GM12801 (cell line): ENCODE data around the gene CDK2AP2.

Experiments used
- CTCF ChIP-seq: IDR thresholded peaks from one replicate; pipeline ENCODE4 v1.5.1; 2011; ENCODE audit warnings: control low read depth; ENCODE audit not compliant: insufficient read length; ENCODE audit errors: extremely low read depth

The CDK2AP2 gene

GRCh38 chr11:67489203-67489884, 18.6 kb downstream of the CDK2AP2 start:
- no peak for TF ChIP-seq CTCF

DNA sequence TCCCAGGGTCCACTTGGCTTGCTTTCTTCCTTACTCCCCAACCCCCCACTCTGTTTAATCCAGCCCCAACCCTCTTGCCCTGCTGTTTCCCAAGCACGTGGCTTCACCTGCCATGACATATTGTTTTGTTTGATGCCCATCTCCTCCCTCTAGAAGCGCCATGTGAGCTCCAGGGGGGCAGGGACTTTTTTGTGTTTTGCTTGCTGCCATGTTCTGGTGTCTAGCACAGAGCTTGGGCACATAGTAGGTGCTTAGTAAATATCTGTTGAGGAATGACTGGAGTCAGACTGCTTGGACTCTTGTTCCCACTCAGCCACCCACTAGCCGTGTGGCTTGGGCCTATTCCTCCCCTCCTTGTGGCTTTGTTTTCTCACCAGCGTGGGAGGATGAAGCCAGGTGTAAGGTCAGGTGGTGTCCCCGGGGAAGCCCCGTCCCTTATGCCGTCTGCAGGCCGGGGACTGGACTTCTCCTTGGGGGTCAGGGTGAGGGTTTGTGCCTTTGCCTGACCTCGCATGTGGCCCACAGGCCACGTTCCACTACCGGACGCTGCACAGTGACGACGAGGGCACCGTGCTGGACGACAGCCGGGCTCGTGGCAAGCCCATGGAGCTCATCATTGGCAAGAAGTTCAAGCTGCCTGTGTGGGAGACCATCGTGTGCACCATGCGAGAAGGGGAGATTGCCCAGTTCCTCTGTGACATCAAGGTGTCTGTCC, 21.3 kb downstream of the CDK2AP2 start:
- TF ChIP-seq CTCF, result no peak

- TF ChIP-seq CTCF, result no peak
These were observed 23.1 kb downstream of the CDK2AP2 start for GRCh38 chr11:67484847-67485311.

DNA sequence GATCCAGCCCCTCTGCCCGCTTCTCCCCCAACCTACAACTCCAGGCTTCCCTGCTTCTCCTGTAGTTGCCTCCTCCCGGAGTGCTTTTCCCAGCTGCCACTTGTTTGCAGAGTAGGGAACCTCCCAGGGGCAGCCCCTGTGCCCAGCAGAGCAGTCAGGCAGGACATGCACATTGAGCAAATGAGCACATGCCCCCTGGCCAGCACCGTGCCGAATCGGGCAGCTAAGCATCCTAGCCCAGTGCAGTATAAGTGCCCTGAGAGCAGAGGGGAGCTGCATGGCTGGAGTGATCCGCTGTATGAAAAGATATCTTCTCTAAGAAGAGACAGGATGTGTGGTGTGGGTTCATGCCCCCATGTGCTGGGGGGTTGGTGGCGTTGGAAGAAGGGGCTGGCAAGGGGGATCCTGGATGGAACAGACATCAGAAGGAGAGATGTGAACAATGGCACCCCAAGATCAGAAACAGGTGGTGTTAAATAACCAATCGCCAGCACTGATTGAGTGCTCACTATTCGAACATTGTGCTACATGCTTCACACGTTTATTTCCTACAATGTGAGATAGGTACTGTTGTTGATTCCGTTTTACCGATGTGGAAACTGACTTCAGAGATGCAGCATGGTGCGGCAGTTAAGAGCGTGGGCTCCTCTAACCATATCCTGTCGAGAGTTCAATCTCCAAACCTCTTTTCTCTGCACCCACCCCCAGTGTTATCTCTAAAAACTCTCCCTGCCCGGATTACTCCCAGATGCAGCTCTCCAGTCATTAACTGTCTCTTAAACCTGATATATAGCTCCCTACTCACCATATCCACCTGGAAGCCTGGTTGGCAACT, 23.9 kb downstream of the CDK2AP2 start:
- no peak for TF ChIP-seq CTCF

GRCh38 chr11:67482827-67483798, 24.8 kb downstream of the CDK2AP2 start, which contains the start of gene AIP:
Gene AIP (plus strand): TSS chr11:67483026. CDS start chr11:67483159, 133 bp downstream.
- TF ChIP-seq CTCF, result no peak

GRCh38 chr11:67482275-67482826, 25.6 kb downstream of the CDK2AP2 start:
- no peak for TF ChIP-seq CTCF
